HG02763 (cell line): ENCODE data around the gene RIPK4.

ENCODE experiments used
- ATAC-seq: cut with Tn5 transposase; IDR thresholded peaks from one replicate; pipeline ENCODE4 v1.9.1; 2021; ENCODE audit warnings: mild to moderate bottlenecking, moderate library complexity; ENCODE audit not compliant: unreplicated experiment

Gene RIPK4

GRCh38 chr21:41770901-41771624, 4.2 kb upstream of the RIPK4 start:
- ATAC-seq, result no peak

GRCh38 chr21:41769933-41770332, 3.1 kb upstream of the RIPK4 start:
- ATAC-seq, result no peak

GRCh38 chr21:41769521-41769920, 2.7 kb upstream of the RIPK4 start:
- no peak for ATAC-seq

GRCh38 chr21:41769111-41769510, 2.3 kb upstream of the RIPK4 start:
- no peak for ATAC-seq

GRCh38 chr21:41768437-41769042, 1.7 kb upstream of the RIPK4 start:
- no peak for ATAC-seq

GRCh38 chr21:41767606-41768436, 969 bp upstream of the RIPK4 start:
- ATAC-seq, result no peak

GRCh38 chr21:41765973-41766882, 624 bp downstream of the RIPK4 start:
- ATAC-seq, result no peak

- no peak for ATAC-seq
Observed at GRCh38 chr21:41765420-41765821, 1.4 kb downstream of the RIPK4 start.

- ATAC-seq, result no peak
Observed at GRCh38 chr21:41764558-41765419, 2.1 kb downstream of the RIPK4 start.

- no peak for ATAC-seq
Observed at GRCh38 chr21:41763996-41764395, 2.9 kb downstream of the RIPK4 start.

- no peak for ATAC-seq
Observed at GRCh38 chr21:41763398-41763931, 3.4 kb downstream of the RIPK4 start.

- ATAC-seq, result no peak
Observed at GRCh38 chr21:41762753-41763152, 4.1 kb downstream of the RIPK4 start.

- no peak for ATAC-seq
Observed at GRCh38 chr21:41761934-41762635, 4.8 kb downstream of the RIPK4 start.

GRCh38 chr21:41761211-41761933, 5.5 kb downstream of the RIPK4 start:
- no peak for ATAC-seq

- no peak for ATAC-seq
Observed at GRCh38 chr21:41760411-41760810, 6.4 kb downstream of the RIPK4 start.

- no peak for ATAC-seq
Observed at GRCh38 chr21:41759926-41760325, 6.9 kb downstream of the RIPK4 start.

- no peak for ATAC-seq
Observed at GRCh38 chr21:41759214-41759840, 7.5 kb downstream of the RIPK4 start.

- no peak for ATAC-seq
Observed at GRCh38 chr21:41758550-41758949, 8.3 kb downstream of the RIPK4 start.
